Endothelial cell of umbilical vein (primary cell): Measurements from ENCODE around the gene SLC5A4. TPM values are rescaled to one million over a fixed set of nuclear protein-coding genes. Genes with fewer than 3 reads are reported as not detected.

ENCODE experiments used
- BruUV-seq: library from RNA; stranded (reverse); fragments of 400-500 nt; replicated peaks from 2 replicates; lab custom pipeline; 2021; lab: Mats Ljungman, UMichigan
- CTCF ChIA-PET: fragments of 300-600, 350-600 bp; sonication (Branson Sonifier 250); formaldehyde crosslinking; loops from one replicate; lab custom pipeline; 2021; ENCODE audit warnings: antibody characterized with exemption, inconsistent platforms; lab: Charles Lee
- POLR2A ChIA-PET: fragments of 300-600, 350-600 bp; sonication (Branson Sonifier 250); formaldehyde crosslinking; loops from one replicate; lab custom pipeline; 2021; ENCODE audit warnings: antibody characterized with exemption, inconsistent platforms; lab: Charles Lee
- DNase-seq: peaks from one replicate; pipeline ENCODE4 v3.0.0-alpha.2; 2011; ENCODE audit warnings: low read depth, low spot score
- FAIRE-seq: peaks from 2 replicates; lab custom pipeline; 2011; peaks lifted over from hg19 to GRCh38; lab: Jason Lieb, UNC
- H2AFZ ChIP-seq: 2 replicates; pipeline ENCODE4 v1.6.0; 2012; ENCODE audit warnings: low read depth, low read length, control low read depth, inconsistent platforms
- H3K27ac ChIP-seq: 2 replicates; pipeline ENCODE4 v1.5.1; 2011; ENCODE audit warnings: low read depth, mild to moderate bottlenecking, control low read depth, low read length, moderate library complexity; ENCODE audit not compliant: insufficient read depth
- H3K27me3 ChIP-seq, 2 experiments: 2 replicates each; pipeline versions ENCODE4 v1.6.0 to v1.6.1; 2011; ENCODE audit warnings: low read length in 2 of 2, mixed read lengths in 1 of 2; ENCODE audit not compliant: control insufficient read depth in 2 of 2, insufficient read depth in 2 of 2
- H3K36me3 ChIP-seq, 2 experiments: 2 replicates in 1 of 2; 3 replicates in 1 of 2; pipeline ENCODE4 v1.5.1; 2011; ENCODE audit warnings: low read length in 2 of 2, mild to moderate bottlenecking in 1 of 2, moderate library complexity in 1 of 2; ENCODE audit not compliant: control insufficient read depth in 2 of 2, insufficient read depth in 2 of 2; ENCODE audit errors: extremely low read depth in 1 of 2
- H3K4me1 ChIP-seq: 3 replicates; pipeline ENCODE4 v1.5.1; 2011; ENCODE audit warnings: mild to moderate bottlenecking, low read length; ENCODE audit not compliant: control insufficient read depth, insufficient read depth; ENCODE audit errors: extremely low read depth
- H3K4me2 ChIP-seq: 2 replicates; pipeline ENCODE4 v1.6.1; 2011; ENCODE audit warnings: low read length, control low read depth, mixed read lengths; ENCODE audit not compliant: insufficient read depth
- H3K4me3 ChIP-seq, 3 experiments: fragments of 200-600 bp in 1 of 3; sonication (generic), shearing (Covaris generic) in 1 of 3; replicated peaks in 1 of 3; 2 replicates each; pipeline ENCODE4 v1.5.1; 2011 to 2016; ENCODE audit warnings: control low read depth in 3 of 3, low read length in 3 of 3, mild to moderate bottlenecking in 2 of 3, inconsistent platforms in 1 of 3, low read depth in 1 of 3, moderate library complexity in 1 of 3; ENCODE audit not compliant: insufficient read depth in 1 of 3
- H3K79me2 ChIP-seq: 2 replicates; pipeline ENCODE4 v1.6.0; 2012; ENCODE audit warnings: low read length, inconsistent platforms; ENCODE audit not compliant: control insufficient read depth, insufficient read depth
- H3K9ac ChIP-seq: replicated peaks from 2 replicates; pipeline ENCODE3; 2011; ENCODE audit warnings: low read length, control low read depth; ENCODE audit not compliant: insufficient read depth; ENCODE audit errors: extremely low read depth
- H3K9me1 ChIP-seq: replicated peaks from 3 replicates; pipeline ENCODE4 v1.6.0; 2011; ENCODE audit warnings: mild to moderate bottlenecking, low read length; ENCODE audit not compliant: control insufficient read depth, insufficient read depth; ENCODE audit errors: extremely low read depth
- H3K9me3 ChIP-seq: replicated peaks from 2 replicates; pipeline ENCODE4 v1.5.1; 2012; ENCODE audit warnings: low read length, inconsistent platforms; ENCODE audit not compliant: control insufficient read depth, insufficient read depth
- H4K20me1 ChIP-seq: replicated peaks from 2 replicates; pipeline ENCODE3; 2011; ENCODE audit warnings: mild to moderate bottlenecking, low read length; ENCODE audit not compliant: control insufficient read depth, insufficient read depth; ENCODE audit errors: extremely low read depth
- CTCF ChIP-seq, 2 donors: IDR thresholded peaks; 1 replicate in 1 of 2; 2 replicates in 1 of 2; pipeline ENCODE4 v1.5.1; 2011; ENCODE audit warnings: low read length in 2 of 2, mild to moderate bottlenecking in 2 of 2, moderate library complexity in 2 of 2, control low read depth in 1 of 2, inconsistent platforms in 1 of 2, low read depth in 1 of 2; ENCODE audit not compliant: insufficient read depth in 1 of 2; ENCODE audit errors: extremely low read depth in 1 of 2
- EZH2 ChIP-seq: IDR thresholded peaks from 2 replicates; pipeline ENCODE4 v1.6.1; 2012; ENCODE audit warnings: borderline replicate concordance, low read depth, mild to moderate bottlenecking, moderate library complexity, low read length, inconsistent platforms; ENCODE audit not compliant: severe bottlenecking
- FOS ChIP-seq: IDR thresholded peaks from 2 replicates; pipeline ENCODE4 v1.6.1; 2011; ENCODE audit warnings: mild to moderate bottlenecking, low read length, moderate library complexity, borderline replicate concordance; ENCODE audit not compliant: insufficient read depth
- GATA2 ChIP-seq: IDR thresholded peaks from 2 replicates; pipeline ENCODE4 v1.7.0; 2011; ENCODE audit warnings: low read depth, mild to moderate bottlenecking, moderate library complexity, mixed read lengths, low read length; ENCODE audit not compliant: insufficient read length, insufficient read depth
- JUN ChIP-seq: IDR thresholded peaks from 2 replicates; pipeline ENCODE4 v1.6.1; 2011; ENCODE audit warnings: borderline replicate concordance, low read depth; ENCODE audit not compliant: insufficient read length, insufficient read depth
- MAX ChIP-seq: IDR thresholded peaks from 2 replicates; pipeline ENCODE4 v1.6.1; 2011; ENCODE audit not compliant: insufficient read depth, insufficient read length
- MYC ChIP-seq: IDR thresholded peaks from one replicate; pipeline ENCODE4 v1.6.1; 2011; ENCODE audit warnings: mild to moderate bottlenecking, low read depth, low read length
- POLR2A ChIP-seq: IDR thresholded peaks from 2 replicates; pipeline ENCODE4 v1.6.1; 2012; ENCODE audit warnings: low read depth, mild to moderate bottlenecking, control low read depth, low read length
- POLR2AphosphoS5 ChIP-seq: IDR thresholded peaks from 2 replicates; pipeline ENCODE4 v1.6.1; 2012; ENCODE audit warnings: low read depth, mild to moderate bottlenecking, control low read depth, low read length, moderate library complexity; ENCODE audit not compliant: insufficient read depth
- dilution Hi-C: fragments of 300-500 bp; cut with MboI; formaldehyde crosslinking; loops from one replicate; pipeline ENCODE4 v1.15.0; 2019; ENCODE audit warnings: low sequenced_read_pairs; ENCODE audit not compliant: extremely low pct_ligation_motif_present
- intact Hi-C: fragments of 100-400 bp; cut with micrococcal nuclease; formaldehyde crosslinking; loops from one replicate; pipeline ENCODE4 v1.10.0; 2022
- polyA plus RNA-seq, 4 experiments: library from polyadenylated mRNA; depleted of rRNA in 3 of 4; stranded (reverse) in 3 of 4; unstranded in 1 of 4; fragments of >200 nt; gene quantifications; 2 replicates each; pipeline versions ENCODE4 v1.2.1 to v1.2.3, GENCODE V29; 2011 to 2012; ENCODE audit warnings: missing spikeins in 1 of 4
- total RNA-seq: library from RNA; stranded (reverse); gene quantifications from 2 replicates; pipeline ENCODE4 v1.2.3, GENCODE V29; 2021

The SLC5A4 gene
- total and polyA plus RNA-seq, 2 donors (not counting 3 experiments of a cell fraction or from before 2014, with no cell fraction given): 1.5 to 2.8 TPM

GRCh38 chr22:32271389-32271788, 16.2 kb upstream of the SLC5A4 start:
- Histone ChIP-seq H3K9me1 (no peaks in the 10 kb centered on the region), H3K4me2 (no peak overlapping the region), H3K79me2 (no peaks in the 10 kb centered on the region), H3K9me3 (no peaks in the 10 kb centered on the region), H3K36me3 (no peaks in the 10 kb centered on the region), H3K27me3 (no peaks in the 10 kb centered on the region), H3K9ac (no peak overlapping the region), H2AFZ (no peak overlapping the region), H3K27ac (no peak overlapping the region), H3K4me1 (no peaks in the 10 kb centered on the region), H3K4me3 (no peak overlapping the region), H4K20me1 (no peaks in the 10 kb centered on the region)
- ChIA-PET POLR2A (no interaction called here), CTCF (no interaction called here)
- dilution Hi-C loops (no loop called here), intact Hi-C loops (no loop called here)
- TF ChIP-seq MAX (no peak), POLR2A (no peak), MYC (no peak), CTCF (IDR thresholded peaks at IDR 0.05; ENCODE audit: extremely low read depth in 1 of 2, insufficient read depth in 1 of 2, low read depth in 1 of 2, low read length in 2 of 2) (no peak), FOS (no peak), JUN (no peak), POLR2AphosphoS5 (no peak), EZH2 (no peak), GATA2 (no peak)
- no TSS peak for BruUV-seq
- DNase-seq: no peak
- no peak for FAIRE-seq
